D341Med (cell line): ENCODE data around the gene PDCD11.
A peak's percentile ranks its signal among the peaks of the same experiment; 100 is the strongest.
"Not testable (repeated sequence)": the region's sequence is repeated elsewhere in the genome, so short reads cannot be mapped to it uniquely, and the experiment has no call there.

ENCODE experiments used
- DNase-seq: peaks from one replicate; pipeline ENCODE4 v3.0.0; 2012; ENCODE audit warnings: low spot score

Gene PDCD11

DNA sequence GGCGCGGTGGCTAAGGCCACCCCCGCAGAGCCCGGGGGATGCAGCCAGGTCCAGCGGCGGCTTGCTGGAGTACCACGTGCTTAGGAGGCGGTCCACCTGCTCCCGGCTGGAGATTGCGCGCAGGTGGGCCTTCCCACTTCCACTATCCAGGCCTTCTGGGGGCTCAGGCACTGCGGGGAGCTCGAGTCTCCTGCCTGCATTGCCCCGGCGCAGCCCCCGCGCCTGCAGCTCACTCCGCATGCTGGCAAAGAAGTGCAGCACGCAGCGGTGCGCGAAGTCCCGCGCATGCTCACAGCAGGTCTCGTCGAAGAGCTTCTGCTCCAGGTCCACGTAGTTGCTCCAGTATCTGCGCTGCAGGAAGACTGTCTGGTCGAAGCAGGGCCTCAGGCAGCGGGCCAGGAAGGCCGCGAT is 76.8 kb downstream of the PDCD11 start:
- DNase-seq = no peak

DNA sequence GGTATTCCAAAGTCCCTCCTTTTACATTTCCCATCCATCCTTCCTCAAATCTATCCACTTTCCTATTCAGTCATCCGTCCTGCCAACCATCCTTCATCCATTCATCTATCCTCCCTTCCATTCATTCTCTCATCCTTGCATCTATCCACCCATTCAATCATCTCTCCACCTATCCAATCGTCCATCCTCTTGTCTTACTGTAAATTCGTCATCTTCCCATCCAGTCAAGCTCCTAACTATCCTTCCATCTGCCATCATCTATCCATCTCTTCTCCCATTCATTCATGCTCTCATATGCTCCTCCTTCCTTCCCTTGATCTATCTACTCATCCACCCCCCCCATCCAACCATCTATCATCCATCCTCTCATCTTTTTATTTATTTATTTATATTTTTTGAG is 77.7 kb downstream of the PDCD11 start:
- DNase-seq = no peak

DNA sequence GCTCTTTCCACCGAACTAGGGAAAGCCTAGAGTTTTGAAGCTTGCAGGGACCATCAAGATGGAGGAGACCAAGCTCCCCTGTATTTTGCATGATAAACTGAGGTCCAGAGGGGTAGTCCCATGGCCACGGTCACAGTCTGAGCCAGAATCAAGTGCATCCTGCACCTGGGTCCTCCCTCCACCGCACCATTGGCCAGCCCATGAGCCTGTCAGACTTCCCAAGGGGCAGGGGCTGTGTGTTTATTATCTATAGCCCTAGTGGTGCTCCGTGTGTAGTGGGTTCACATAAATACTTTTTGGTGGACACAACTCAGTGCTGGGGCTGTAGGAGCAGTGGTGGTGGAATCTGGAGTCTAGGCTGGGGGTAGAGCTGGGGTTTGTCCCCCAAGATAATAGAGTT is 79.0 kb downstream of the PDCD11 start:
- no peak for DNase-seq

DNA sequence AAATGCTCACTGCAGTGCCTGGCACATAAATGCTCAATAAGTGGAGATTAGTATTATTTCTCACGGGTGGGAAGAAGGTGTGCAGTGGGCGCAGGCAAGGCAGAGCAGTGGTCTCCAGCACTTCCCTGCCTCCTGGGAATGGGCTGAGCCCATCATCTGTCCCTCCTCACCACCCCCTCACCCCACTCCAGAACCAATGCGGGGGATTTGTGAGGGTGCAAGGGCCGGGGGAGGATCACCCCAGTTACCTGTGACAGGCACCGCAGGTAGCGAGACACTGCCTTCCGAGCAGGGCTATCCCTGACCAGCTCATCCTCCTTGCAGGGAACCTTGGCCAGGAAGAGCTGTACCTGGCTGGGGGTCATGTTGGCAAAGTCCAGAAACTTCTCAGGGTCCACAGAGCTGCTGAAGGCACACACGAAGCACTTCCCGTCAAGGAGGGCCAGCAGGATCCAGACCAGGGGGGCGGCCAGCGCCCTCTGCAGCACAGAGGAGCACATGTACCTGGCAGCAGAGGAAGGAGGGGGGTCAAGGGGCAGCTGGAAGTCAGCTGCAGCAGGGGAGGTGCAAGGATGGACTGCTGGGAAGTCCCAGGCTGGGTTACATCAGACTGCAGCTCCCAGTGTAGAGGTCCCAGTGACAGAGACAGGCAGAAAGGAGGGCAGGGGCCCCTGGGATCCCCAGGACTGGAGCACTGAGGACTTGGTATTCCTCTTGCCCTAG is 79.8 kb downstream of the PDCD11 start:
- no peak for DNase-seq

DNA sequence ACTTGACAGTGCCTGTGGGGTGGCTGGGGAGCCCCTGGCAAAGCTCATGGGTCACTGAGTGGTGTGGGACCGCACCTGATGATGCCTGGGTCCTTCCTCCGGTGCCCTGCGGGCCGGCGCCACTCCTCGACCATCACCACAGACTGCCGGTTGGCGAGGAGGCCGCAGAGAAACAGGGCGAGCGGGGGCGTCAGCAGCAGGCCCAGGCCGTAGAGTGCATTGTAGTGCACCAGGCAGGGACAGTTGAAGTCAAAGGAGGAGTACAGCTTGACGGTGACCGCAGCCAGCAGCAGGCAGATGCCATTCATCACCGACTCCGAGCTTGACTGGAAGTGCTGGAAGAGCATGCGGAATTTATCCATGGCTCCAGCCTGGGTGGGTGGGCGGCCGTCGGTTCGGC is 82.2 kb downstream of the PDCD11 start:
- no peak for DNase-seq

DNA sequence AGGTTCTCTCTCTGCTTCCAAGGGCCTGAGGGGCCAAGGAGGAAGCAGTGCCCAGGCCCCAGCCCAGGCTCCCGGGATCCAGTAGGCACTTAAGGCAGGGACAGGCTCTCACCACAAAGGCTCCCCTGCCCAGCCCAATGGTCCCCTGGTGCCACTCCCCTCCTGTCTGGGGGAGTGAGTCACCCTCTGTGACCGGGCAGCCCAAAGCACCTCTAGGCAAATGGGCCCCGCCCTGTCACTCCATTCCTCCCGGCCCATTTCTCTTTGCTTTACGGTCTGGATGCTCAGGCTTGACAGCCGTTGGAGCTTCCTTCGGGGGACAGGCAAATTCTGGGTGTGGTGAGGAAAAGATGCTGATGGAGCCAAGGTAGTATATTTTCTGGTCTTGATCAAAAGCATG is 82.7 kb downstream of the PDCD11 start, which contains the start of gene CALHM3:
TSS of gene CALHM3 (minus strand) at position 106 of the 400 bp plus-strand sequence. CDS start 208 bp downstream, outside the sequence.
- no peak for DNase-seq

DNA sequence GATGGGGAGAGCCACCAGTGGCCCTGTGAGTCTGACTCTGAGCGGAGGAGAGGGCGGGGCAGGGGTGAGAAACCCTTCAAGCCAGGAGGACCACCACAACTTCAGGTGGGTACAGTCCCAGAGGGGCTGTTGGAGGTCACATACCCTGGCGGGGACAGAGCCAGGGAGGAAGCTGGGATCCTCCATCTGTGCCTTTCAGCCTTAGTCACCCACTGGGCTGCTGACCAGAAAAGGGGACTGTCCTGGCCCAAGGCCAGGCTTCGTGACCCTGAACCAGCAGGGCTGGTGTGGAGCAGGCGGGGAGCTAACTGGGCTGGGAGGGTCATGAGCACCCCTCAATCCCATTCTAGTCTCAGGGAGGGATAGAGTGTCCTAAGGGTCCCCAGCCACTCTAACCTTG is 84.1 kb downstream of the PDCD11 start:
- DNase-seq = no peak

DNA sequence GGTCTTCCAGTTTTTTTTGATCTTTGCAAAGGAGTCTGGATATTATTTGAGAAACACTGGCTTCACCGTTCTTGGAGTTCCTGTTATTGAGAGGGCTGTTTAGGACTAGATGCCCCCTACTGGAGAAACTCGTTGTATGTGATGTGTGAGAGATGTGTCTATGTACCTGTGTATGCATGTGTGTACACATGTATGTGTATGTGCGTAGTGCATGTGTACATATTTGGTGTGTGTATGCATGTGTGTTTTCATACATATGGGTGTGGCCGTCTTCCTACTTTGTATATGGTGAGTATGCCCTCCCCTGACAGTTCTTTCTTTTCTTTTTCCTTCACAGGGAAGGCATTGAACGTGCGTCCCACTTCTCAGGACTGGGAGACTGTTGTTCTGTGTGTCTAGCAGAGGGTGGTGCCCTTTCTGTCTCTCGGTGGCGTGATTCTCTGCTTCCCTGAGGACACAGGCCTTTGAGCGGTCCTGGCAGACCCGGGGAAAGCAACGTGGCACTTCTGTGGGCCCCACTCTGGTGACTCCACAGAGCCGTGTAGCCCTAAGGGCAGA is 85.6 kb downstream of the PDCD11 start:
- no peak for DNase-seq

DNA sequence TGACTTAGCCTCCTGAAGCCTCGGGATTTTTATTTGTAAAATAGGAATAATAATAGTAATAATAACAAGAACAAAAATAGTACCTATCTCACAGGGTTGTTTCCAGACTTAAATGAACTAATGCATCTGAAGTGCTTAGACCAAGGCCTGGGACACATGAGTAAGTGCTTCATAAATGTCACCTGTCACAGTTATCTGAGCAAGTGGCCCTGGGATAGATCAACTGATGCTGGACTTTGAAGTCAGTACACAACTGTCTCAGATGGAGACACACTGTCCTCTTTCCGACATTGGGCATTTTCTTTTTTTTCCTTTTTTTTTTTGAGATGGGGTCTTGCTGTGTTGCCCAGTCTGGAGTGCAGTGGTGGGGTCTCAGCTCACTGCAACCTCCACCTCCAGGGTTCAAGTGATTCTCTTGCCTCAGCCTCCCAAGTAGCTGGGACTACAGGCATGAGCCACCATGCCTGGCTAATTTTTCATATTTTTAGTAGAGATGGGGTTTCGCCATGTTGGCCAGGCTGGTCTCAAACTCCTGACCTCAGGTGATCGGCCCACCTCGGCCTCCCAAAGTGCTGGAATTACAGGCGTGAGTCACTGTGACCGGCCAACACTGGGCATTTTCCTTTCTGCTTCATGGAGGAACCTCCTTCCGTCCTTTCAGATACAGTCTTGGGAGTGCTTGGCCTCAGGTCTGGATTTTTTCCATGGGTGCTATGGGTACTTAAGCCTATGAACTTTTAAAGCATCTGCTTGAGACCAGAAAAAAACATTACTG is 90.4 kb downstream of the PDCD11 start:
- DNase-seq = not testable (repeated sequence)

DNA sequence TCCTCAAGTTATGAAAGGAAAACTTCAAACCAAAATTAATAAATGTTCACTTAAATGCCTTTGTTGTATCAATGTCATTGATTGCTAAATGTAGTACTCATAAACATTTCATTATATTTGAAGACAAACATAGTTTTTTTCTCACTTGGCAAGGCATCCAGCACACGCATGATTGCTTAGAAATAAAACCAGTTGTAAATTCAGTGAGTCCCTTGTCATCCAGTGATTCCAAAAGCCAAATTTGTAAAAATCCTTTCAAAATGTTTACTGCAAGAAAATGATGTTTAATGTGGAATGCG is 90.9 kb downstream of the PDCD11 start:
- DNase-seq = no peak

DNA sequence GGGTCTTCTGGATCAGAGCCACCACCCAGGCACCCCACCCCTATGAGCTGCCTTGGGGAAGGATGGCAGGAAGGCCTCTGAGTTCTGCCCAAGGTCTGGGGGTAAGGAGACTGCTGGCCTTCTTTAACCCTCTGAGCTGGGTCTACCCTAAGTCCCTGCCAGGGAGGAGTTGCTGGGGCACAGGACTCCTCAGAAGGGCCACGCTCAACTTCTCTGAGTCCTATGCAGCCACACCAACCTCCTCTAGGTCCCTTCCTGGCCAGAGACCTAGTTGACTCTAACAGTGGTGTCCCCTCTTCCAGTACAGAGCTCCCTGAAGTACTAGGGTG is 94.5 kb downstream of the PDCD11 start:
- DNase-seq = no peak

DNA sequence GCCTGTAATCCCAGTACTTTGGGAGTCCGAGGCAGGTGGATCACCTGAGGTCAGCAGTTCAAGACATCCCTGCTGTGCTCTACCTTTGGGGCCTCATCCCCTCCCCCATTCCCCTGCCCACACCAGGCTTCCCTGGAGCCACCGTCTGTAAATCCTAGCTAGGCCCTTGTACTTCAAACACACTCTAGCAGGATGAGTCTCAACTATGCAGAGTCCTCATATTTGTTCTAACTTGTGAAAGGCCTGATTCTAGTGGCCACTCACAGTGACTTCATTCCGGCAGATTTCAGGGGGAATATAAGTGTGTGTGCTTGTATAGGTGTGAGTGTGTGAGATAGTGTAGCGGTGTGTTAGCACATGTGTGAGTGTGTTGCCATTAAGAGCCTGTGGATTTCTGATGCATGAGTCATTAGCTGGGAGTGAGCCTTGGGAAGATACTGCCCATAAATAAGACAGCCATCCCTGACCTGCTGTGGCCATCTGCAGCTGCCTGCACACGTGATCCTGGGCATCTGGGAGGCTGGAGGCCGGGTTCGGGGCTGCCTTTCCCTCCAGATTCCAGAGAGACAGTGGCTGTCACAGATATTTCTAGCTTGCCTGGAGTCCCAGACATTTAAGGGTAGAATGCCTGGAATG is 95.4 kb downstream of the PDCD11 start:
- DNase-seq = no peak

DNA sequence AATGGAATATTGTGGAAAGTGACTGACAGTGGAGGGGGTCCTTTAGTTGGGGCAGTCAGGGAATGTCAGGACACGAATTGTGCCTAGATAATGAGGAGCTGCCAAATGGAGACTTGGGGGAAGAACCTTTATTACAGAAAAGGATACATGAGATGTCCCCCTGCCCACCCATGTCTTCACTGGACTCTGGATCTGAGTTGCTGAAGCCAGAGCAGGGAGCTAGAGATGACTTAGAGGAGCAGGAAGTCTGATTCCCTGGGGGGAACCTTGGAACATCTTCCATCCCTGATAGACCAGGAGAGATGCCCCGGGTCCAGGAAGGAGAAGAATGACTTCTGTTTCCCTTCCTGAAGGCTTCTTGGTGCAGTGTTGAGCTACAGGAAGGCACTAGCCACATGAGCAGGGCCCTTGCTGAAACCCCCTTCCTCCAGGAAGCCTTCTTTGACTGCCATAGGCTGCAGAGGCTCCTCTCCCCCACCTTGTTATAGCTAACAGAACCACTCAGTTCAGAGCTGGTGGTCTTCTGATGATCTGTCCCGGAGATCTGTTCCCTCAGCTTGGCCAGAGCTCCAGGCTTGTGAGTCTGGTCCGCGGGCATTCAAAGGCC is 96.3 kb downstream of the PDCD11 start:
- DNase-seq = no peak

DNA sequence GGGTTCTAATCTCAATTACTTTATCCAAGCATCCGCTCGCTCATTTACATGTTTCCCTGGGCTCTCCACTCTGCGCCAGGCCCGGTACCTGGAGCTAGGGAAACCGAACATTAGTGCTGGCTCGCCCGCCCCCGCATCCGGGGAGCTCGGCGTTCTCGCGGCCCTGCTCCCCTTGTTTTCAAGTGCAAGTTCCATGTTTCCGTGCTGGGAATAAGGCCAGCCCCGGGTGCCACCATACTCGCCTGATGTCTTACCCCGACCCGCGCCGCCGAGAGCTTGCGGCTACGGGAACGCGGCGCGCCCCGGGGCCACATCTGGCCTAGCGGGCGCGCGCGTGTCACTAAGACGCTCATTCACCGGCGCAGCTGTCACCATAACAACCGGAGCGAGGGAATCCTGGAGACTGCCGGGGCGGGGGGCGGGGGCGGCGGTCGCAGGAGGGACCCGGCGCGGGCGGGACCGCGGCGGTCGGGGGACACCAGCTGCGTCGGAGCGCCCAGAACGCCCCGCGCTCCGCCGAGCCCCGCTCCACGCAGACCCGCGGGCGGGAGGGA is 97.0 kb downstream of the PDCD11 start, which contains the start of gene NEURL1:
TSS of gene NEURL1 (plus strand) at position 344 of the 554 bp plus-strand sequence. CDS start 683 bp downstream, outside the sequence.
- DNase-seq = peak; percentile 52

DNA sequence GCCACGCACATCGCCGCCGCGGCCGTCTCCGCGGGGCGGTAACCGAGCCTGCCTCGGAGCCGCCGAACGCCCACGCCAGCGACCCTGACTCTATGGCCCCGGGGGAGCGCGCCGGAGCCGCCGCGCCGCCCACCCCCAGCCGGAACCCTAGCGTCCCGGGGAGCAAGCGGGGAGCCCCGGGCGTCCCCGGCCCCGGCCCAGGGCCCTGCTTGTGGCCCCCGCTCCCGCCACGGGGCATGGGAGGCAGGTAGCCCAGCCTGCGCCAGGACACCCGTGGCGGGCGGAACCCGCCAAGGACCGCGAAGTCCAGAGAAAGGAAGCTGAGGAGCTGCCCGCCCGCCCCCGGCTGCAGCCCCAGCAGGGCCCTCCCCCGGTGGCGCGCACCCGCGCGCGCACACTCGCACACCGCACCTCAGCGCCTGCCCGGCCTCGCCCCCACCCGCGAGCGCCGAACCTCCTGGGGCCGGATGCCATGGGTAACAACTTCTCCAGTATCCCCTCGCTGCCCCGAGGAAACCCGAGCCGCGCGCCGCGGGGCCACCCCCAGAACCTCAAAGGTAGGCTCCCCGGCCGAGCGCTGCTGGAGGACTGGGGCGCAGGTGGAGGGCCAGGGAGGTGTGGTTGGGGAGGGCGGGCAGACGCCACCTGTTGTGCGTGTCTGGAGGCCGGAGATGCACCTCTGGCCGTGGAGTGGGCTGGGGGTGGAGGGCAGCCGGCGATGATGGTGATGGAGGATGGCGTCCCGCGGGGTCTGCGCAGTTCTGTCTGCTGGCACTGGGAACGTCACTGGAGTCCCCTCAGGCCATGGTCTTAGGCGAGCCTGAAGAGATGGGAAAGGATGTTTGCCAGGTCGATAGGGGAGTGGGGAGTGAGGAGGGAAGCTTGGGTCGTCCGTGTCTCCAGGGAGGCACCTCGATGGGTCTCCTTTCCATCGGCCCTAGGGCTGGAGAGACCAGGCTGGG is 97.8 kb downstream of the PDCD11 start:
- peak; percentile 40 for DNase-seq

DNA sequence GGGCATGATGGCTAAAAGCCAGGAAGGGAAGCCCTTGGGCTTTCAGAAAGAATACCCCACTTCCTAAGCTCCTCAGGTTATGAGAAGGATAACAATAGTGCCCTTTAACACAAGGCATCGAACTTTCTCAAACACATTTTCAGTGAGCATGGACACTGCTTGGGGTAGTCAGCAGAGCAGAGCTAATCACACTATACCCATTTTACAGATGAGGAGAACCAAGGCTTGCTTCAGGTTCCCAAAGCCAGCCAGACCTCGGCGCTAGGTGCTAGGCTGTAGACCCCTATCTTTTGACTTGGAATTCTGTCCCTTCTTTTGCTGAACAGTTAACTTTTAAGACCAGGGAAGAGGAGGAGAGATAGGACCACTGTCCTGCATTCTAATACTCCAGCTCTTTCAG is 98.9 kb downstream of the PDCD11 start:
- no peak for DNase-seq
